Body of pancreas (tissue), 4 donors: ENCODE data around the gene TEF. TPM values are rescaled to one million over a fixed set of nuclear protein-coding genes. Genes with fewer than 3 reads are reported as not detected.

Experiments used
- ATAC-seq: fragments of 150-250 bp; one replicate; pipeline ENCODE4 v1.9.1; 2016
- DNase-seq, 4 donors: peaks; one replicate each; pipeline ENCODE4 v3.0.0-alpha.2; 2019
- H3K27ac ChIP-seq, 4 donors: fragments of 200-600 bp; sonication (generic); 1 replicate in 3 of 4; 2 replicates in 1 of 4; pipeline versions ENCODE4 v1.5.1 to v1.6.1; 2016 to 2019; ENCODE audit warnings: mild to moderate bottlenecking in 1 of 4, mixed read lengths in 1 of 4, moderate library complexity in 1 of 4
- H3K27me3 ChIP-seq, 2 donors: fragments of 200-600 bp; sonication (generic); one replicate each; pipeline ENCODE4 v1.6.0; 2016; ENCODE audit warnings: mild to moderate bottlenecking in 1 of 2
- H3K36me3 ChIP-seq, 2 donors: fragments of 200-600 bp; sonication (generic); replicated peaks in 1 of 2; 2 replicates each; pipeline ENCODE4 v1.5.1; 2016; ENCODE audit warnings: low read depth in 2 of 2; ENCODE audit not compliant: insufficient read depth in 1 of 2
- H3K4me1 ChIP-seq: fragments of 200-600 bp; sonication (generic); one replicate; pipeline ENCODE4 v1.6.0; 2016
- H3K4me3 ChIP-seq, 2 donors: fragments of 200-600 bp; sonication (generic); 1 replicate in 1 of 2; 2 replicates in 1 of 2; pipeline ENCODE4 v1.5.1; 2016 to 2019
- H3K9me3 ChIP-seq, 3 donors: fragments of 200-600 bp; sonication (generic); 1 replicate in 2 of 3; 2 replicates in 1 of 3; pipeline ENCODE4 v1.5.1; 2016
- POLR2A ChIP-seq, 3 donors: fragments of 450-650 bp; IDR thresholded peaks; one replicate each; pipeline ENCODE4 v1.6.1; 2016; ENCODE audit warnings: antibody characterized with exemption in 3 of 3, mild to moderate bottlenecking in 2 of 3
- WGBS, 2 donors: methylation state at CpG; one replicate each; pipeline ENCODE4 v1.1.5; 2017; 5-methylcytosine and 5-hydroxymethylcytosine counted together
- intact Hi-C: fragments of 100-400 bp; cut with DNase I; formaldehyde crosslinking; loops from one replicate; pipeline ENCODE4 v1.15.1; 2023
- total RNA-seq, 2 donors: library from RNA; depleted of rRNA; stranded (reverse); fragments of >200 nt; gene quantifications; one replicate each; pipeline ENCODE4 v1.1.0, GENCODE V29; 2016
- TF ChIP-seq, protein P1 (sequence below), 7 experiments: fragments of 450-650 bp in 4 of 7; fragments of 200-600 bp in 3 of 7; sonication (generic) in 3 of 7; IDR thresholded peaks; one replicate each; pipeline ENCODE4 v1.5.1; 2016 to 2019; ENCODE audit warnings: antibody characterized with exemption in 7 of 7

Gene TEF
- total RNA-seq, 2 donors from 2014 or later, result 10.9 to 29.0 TPM

DNA sequence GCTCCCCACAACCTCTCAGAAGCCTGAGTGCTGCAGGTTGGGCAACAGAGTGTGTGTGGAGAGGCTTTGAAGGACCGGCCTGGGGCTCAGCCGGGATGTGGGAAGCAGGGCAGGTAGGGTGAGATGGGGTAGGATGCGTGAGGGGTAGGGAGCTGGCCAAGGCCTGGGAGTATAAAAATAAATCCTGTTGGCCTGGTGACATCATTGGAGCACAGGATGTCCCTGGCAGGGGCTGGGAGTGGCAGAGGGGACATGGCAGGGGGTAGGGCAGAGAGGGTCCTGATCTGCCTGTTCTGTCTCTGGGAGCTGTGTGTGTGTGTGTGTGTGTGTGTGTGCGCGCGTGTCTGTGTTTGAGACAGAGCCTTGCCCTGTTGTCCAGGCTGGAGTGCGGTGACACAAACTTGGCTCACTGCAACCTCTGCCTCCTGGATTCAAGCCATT, 28.6 kb downstream of the TEF start:
- Histone ChIP-seq H3K9me3 (no peaks in the 10 kb centered on the region), H3K4me3 (no peak overlapping the region), H3K27ac (peak overlapping the region; percentile 80 to 99 (median 98)), H3K36me3 (no peaks in the 10 kb centered on the region), H3K27me3 (no peaks in the 10 kb centered on the region), H3K4me1 (peaks cover 59% of the 10 kb centered on the region)
- DNase-seq (peak; percentile 71 to 91 (median 78)), ATAC-seq (peak; percentile 68)
- 20 to 41% methylated on average over 3 to 6 of the region's 7 CpGs for WGBS, 2 donors
- intact Hi-C loops, result no loop called here
- peak in 2 of 3 donors; percentile 35 to 39 for TF ChIP-seq POLR2A (IDR thresholded peaks at IDR 0.05)
- TF ChIP-seq, protein P1, sequence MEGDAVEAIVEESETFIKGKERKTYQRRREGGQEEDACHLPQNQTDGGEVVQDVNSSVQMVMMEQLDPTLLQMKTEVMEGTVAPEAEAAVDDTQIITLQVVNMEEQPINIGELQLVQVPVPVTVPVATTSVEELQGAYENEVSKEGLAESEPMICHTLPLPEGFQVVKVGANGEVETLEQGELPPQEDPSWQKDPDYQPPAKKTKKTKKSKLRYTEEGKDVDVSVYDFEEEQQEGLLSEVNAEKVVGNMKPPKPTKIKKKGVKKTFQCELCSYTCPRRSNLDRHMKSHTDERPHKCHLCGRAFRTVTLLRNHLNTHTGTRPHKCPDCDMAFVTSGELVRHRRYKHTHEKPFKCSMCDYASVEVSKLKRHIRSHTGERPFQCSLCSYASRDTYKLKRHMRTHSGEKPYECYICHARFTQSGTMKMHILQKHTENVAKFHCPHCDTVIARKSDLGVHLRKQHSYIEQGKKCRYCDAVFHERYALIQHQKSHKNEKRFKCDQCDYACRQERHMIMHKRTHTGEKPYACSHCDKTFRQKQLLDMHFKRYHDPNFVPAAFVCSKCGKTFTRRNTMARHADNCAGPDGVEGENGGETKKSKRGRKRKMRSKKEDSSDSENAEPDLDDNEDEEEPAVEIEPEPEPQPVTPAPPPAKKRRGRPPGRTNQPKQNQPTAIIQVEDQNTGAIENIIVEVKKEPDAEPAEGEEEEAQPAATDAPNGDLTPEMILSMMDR (IDR thresholded peaks at IDR 0.05), result peak in 1 of 7 experiments; percentile 8

DNA sequence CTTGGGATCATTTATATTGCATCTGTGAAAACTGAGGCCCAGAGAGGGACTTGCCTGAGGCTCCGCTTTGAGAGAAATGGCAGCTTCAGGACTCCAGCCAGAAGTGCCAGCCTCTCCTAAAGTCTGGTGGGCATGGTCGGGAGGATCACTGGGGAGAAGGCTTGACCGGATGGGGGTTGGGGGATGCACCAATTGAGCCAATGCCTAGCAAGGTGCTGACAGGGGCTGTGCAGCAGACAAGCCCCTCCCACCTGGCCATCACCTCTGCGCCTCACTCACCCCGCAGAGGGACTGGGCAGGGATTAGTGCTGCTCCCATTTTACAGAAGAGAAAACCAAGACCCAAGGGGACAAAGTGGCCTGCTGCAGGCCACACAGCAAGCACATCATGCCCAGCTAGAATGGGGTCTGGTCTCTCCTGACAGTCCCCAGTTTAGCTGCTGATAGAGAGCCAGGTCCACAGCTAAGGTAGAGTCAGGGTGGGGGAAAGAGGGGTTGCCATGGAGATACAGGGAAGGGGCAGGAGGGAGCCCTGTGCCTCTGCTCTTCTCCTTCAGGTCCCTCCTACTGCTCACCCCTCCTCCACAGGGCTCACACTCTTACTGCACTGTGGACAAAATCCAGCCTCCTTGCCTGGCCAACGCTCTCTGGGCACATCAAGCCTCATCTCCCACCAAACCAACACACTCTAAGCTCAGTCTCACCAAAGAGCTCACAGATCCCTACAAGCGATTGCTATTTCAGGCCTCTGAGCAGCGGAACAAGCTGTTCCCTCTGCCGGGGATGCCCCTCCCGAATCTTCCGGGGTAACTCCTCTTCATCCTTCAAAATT, 29.5 kb downstream of the TEF start:
- H3K27me3 ChIP-seq, result no peaks in the 10 kb centered on the region
- DNase-seq, result peak in 2 of 4 donors; percentile 28
- intact Hi-C loops, result no loop called here
- no peaks in the 10 kb centered on the region for H3K9me3 ChIP-seq
- peak overlapping the region; percentile 80 to 99 (median 98) for H3K27ac ChIP-seq
- no peaks in the 10 kb centered on the region for H3K36me3 ChIP-seq
- H3K4me1 ChIP-seq, result peaks cover 68% of the 10 kb centered on the region
- no peak for ATAC-seq
- no peak overlapping the region for H3K4me3 ChIP-seq
- 87 to 92% methylated on average over 10 to 11 of the region's 11 CpGs for WGBS, 2 donors
- TF ChIP-seq, protein P1 (IDR thresholded peaks at IDR 0.05), result no peak
- TF ChIP-seq POLR2A (IDR thresholded peaks at IDR 0.05), result peak in 1 of 3 donors; percentile 20

- intact Hi-C loops, result no loop called here
- H3K4me3 ChIP-seq, result no peak overlapping the region
- 91% methylated on average over 3 of the region's 4 CpGs; no CpG with 5 or more reads in 1 of the 2 donors for WGBS, 2 donors
- H3K4me1 ChIP-seq, result peaks cover 90% of the 10 kb centered on the region
- H3K27me3 ChIP-seq, result no peaks in the 10 kb centered on the region
- DNase-seq, result no peak
- no peaks in the 10 kb centered on the region for H3K9me3 ChIP-seq
- H3K36me3 ChIP-seq, result no peaks in the 10 kb centered on the region
- peak overlapping the region; percentile 71 to 99 (median 98) for H3K27ac ChIP-seq
- ATAC-seq, result no peak
- TF ChIP-seq, protein P1 (IDR thresholded peaks at IDR 0.05), result no peak
These were observed 33.8 kb downstream of the TEF start for GRCh38 chr22:41415554-41415953.

GRCh38 chr22:41417622-41418390, 36.1 kb downstream of the TEF start:
- intact Hi-C loops, result no loop called here
- Histone ChIP-seq H3K27ac (peak overlapping the region; percentile 95 to 99 (median 98)), H3K27me3 (no peaks in the 10 kb centered on the region), H3K36me3 (no peaks in the 10 kb centered on the region), H3K9me3 (no peaks in the 10 kb centered on the region), H3K4me1 (peaks cover 68% of the 10 kb centered on the region), H3K4me3 (no peak overlapping the region)
- 21 to 24% methylated on average over 9 to 13 of the region's 13 CpGs for WGBS, 2 donors
- ATAC-seq (peak; percentile 85), DNase-seq (peak; percentile 98 to 100 (median 100))
- TF ChIP-seq POLR2A (IDR thresholded peaks at IDR 0.05), result peak; percentile 62 to 79 (median 78)
- TF ChIP-seq, protein P1 (IDR thresholded peaks at IDR 0.05), result peak in 3 of 7 experiments; percentile 14 to 33 (median 26)
